GM18526 (cell line): Measurements from ENCODE around the gene SEMA4A.

Experiments
- POLR2A ChIP-seq: IDR thresholded peaks from 3 replicates; pipeline ENCODE4 v1.6.1; 2011; ENCODE audit not compliant: insufficient read length; ENCODE audit errors: extremely low read depth

Gene SEMA4A

DNA sequence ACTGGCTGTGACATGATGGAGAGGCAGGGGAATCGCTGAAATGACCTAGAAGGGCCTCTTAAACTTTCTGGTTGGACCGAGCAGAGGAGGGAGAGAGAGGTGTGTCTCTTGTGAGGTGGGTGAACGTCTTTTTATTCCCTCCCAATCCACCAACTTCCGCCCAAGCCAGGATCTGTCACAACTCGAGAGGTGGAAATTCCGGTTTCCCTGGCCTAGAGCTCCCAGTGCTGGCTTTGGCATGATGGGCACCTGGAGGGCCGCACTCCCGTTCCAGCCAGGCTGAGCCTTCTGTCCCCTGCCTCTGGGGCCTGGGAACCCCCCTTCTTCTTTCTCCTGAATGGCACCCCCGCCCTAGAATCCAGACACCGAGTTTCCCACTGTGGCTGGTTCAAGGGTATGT, at the start of gene SEMA4A:
Gene SEMA4A, plus strand, starts transcription at position 224 of the 400 bp plus-strand sequence. CDS start 994 bp downstream, outside the sequence.
- TF ChIP-seq POLR2A: no peak

DNA sequence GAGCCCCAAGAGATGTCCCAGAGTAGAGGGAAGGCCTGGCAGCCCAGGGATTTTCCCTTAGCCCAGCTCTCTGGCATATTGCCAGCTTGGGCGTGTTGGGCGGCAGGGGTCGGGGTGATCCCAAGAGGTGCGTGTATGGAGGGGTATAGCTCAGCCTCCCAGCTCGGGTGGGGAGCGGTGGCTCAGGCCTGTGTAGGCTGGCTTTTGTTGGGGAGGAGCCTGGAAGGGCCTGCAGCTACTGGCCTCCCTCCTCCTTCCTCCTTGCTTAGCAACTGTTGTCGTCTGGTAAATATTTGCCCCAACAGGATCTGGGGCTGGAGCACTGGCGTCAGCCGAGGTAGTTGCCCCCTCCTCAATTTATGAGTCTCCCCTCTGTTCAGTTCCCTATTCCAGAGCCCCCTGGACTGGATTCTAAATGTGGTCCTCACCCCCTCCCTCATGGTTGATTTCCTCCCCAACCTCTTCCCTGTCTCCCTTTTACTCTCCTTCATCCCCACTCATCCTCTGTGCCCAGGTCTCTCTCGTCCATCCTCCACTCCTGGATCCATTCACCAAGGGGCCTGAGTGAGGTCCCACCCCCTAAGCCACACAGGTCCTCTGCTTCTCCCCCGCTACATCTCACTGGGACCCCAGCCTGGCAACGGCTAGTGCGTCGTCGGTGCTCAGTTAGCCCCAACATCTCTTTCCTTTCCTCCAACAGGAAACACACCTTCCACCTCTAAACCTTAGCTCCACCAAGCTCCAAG, 49.1 kb upstream of the SEMA4A start:
- TF ChIP-seq POLR2A: no peak

DNA sequence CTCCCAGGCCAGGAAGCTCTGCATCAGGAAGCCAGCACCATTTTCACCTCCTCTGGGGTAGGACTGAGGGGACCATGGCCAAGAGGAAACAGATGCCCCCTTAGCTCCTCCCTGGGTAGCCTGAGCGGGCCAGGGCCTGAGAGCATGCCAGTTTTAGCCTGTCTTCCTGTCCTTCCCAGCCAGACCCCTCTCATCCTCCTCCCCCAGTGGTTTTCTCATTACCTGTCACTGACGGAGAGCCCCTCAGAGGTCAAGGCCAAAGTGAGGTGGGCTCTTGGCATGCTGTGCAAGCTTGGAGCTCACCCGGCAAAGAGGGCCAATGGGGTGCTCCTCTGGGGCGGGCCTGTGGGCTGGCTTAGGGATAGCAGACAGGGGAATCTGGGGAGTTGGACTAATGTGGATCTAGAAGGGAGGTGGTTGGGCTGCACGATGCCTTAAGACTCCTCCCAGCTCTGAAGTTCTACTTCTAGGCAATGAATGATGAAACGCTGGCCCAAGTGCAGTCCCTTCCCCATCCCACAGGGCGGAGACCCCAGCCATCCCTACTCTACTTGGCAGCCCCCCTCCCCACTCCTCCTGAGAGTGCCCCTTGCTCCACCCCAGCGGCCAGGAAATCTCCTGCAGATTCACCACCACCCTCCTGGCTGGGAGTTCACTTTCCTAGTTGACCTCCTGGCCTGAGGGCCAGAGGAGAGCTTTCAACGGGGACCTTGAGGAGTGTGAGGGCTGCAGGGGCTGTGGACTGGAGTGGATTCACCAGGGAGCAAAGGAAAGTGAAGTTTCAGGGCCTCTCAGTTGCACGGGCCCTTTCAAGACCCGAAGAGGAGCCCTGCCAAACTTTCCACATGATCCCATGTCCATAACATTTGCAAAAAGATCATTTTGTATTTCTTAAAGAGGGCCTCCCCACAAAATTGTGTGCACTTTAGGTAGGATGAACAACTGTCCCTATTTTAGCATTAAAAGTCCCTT, 48.2 kb upstream of the SEMA4A start:
- TF ChIP-seq POLR2A: no peak

DNA sequence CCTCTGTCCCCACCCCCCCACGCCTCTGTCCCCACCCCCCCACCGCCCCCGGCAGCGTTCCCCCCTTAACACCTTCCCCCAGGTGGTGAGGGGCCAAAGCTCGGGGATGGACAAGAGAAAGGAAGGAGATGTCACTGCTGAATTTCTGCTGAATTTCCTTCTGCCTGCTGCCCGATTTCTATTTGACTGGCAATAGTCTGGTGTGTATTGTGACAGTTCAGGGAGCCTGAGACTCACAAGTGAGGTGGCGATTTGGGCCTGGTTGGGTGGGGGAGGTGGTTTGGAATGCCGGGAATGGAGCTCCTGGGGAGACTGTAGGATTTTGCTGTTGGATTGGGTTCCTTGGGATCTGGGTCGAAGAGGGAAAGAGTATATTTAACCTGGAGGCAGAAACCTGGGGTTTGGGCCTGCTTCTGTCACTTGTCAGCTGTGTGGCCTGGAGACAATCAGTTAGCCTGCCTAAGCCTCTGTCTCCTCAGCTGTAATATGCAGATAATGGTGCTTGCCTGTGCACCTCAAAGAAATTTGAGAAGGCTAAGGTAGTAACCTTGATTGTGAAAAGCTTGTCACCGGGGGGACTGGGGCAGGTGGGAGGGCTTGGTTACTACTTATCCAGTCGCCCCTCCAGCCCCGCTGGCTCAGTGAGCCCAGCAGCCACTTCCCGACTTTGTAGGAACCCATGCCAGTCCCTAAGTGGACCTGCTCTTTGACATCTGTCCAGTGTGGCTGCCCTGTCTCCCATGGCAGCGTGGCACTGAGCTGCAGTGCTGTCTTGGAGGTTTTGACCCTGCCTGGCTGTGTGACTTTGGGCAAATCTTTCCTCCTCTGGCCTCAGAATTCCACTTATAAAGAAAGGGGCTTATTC, 46.5 kb upstream of the SEMA4A start:
- no peak for TF ChIP-seq POLR2A

DNA sequence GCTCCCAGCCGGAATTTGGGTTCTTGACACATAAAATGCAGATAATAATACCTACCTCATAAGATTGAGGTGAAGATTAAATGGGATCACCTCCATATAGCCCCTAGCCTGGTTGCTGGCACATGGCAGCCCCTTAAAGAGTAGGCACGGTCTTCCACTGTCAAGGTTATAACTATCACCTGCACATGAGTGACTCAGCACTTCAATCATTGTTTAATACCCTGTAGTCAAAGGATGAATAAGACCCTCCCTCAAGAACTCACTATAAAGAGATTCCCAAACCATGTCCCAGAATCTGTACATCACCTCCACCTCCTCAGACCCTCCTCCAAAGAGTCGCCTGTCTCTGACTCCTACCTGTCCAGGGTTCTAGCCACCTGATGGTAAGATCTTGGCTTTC, 45.3 kb upstream of the SEMA4A start:
- TF ChIP-seq POLR2A: no peak

DNA sequence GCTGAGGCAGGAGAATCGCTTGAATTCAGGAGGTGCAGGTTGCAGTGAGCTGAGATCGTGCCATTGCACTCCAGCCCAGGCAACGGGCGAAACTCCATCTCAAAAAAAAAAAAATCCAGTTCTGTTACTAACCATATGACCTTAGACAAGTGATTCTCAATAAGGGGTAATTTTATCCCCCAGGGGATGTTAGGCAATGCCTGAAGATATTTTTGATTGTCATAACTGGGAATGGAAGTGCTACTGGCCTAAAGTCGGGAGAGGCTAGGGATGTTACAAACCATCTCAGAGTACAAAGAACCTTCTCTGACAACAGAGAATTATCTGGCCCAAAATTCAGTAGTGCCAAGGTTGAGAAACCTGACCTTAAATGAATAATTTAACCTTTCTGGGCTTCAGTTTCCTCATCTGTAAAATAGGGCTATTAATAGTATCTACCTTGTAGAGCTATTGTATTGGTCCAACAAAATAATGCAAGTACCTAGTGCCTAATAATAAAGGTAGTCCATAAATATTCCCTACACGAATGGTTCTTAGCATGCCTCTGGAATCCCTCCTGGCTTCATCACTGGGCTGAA, 44.6 kb upstream of the SEMA4A start:
- TF ChIP-seq POLR2A: no peak

DNA sequence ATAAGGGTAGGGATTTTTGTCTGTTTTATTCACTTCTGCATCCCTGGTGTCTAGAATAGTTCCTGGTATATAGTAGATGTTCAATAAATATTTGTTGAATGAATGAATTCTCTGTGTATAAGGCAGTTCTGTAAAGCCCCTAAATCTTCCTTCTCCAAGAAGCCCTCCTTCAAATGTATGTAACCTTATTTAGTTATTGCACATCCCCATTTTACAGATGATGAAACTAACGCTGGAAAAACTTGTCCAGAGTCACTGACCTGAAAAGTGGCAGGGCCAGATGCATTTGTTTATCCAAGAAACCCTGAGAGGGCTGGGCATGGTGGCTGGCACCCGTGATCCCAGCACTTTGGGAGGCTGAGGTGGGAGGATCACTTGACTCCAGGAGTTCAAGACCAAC, 43.1 kb upstream of the SEMA4A start:
- TF ChIP-seq POLR2A: no peak

DNA sequence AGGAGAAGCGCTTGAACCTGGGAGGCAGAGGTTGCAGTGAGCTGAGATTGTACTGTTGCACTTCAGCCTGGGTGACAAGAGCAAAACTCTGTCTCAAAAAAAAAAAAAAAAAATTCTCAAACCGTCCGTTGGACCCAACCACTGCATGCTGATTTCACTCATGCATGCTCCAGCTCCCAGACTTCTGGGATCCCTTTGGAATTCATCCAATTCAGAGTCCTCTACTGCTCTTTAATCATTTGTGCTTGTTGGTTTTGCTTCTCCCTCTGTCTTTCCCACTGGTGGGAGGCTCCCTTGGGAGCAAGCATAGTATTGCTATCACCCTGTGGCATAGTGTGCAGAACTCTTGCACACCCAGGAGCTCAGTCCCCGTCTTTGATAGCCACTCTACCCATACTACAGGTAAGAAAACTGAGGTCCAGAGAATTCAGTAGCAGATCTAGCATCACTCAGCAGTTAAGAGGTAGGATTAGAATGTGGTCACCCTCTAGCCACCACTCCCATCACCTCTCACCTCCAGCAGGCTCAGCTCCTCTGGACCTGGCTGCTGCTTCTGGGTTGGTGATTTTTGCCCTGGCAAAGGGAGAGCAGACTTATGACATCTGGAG, 41.9 kb upstream of the SEMA4A start:
- TF ChIP-seq POLR2A: no peak

DNA sequence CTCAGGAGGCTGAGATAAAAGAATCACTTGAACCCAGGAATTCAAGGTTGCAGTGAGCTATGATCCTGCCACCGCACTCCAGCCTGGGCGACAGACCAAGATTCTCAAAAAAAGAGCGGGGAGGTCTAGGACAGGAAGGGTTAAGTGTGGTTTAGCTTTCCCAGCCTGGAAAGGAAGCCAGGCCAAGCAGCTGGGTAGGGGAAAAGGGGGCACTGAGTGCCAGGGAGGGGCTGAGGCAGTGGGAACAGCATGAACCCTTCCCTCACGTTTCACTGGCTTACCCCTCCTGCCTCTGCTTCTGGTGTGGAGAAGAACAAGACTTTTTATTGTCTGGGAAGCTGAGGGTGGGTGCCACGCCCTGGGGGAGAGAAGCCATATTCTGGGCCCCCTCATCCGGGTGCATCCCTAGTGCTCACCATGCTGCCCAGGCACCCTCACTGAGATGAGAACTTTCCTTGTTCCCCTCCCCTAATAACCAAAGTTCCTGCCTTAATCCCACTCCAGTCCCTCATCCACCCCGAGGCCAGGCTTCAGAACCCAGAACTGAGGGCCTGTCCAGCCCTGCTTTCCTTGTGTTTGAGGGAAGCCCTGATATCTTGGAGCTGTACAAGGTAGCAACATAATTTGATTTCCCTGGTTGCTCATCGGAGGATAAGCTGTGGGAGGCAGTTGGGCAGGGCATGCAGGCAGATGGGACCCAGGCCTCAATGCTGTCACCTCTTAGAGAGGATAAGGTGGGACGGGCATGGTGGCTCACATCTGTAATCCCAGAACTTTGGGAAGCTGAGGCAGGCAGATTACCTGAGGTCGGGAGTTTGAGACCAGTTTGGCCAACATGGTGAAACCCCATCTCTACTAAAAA, 40.9 kb upstream of the SEMA4A start:
- no peak for TF ChIP-seq POLR2A

DNA sequence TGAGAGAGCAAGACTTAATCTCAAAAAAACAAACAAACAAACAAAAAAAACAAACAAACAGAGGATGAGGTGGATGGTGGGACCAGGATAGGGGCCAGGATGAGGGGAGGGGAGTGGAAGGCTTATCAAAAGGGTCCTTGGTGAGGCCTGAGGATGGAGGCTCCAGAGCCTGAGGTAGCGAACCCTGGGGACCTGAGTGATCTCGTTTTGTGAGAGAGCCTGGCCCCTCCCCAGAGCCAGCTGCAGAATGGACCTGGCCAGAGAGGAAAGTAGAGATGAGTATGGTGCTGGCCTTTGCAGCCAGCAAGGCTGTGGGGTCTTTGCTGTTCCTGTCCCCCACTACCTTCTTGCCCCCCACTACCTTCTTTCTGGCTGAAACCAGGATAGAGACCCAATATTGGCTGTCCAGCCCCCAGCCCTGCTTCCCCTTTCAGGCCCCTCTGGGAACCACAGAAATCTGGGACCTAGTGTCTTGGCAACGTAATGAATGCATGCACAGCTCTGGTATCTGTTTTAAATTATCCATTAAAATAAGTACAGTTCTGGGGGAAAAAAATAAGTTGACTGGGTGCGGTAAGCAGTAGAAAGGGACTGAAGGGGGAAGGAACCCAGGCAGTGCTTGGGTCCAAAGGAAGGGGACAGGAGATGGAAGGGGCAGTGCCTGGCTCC, 40.0 kb upstream of the SEMA4A start:
- TF ChIP-seq POLR2A: no peak

DNA sequence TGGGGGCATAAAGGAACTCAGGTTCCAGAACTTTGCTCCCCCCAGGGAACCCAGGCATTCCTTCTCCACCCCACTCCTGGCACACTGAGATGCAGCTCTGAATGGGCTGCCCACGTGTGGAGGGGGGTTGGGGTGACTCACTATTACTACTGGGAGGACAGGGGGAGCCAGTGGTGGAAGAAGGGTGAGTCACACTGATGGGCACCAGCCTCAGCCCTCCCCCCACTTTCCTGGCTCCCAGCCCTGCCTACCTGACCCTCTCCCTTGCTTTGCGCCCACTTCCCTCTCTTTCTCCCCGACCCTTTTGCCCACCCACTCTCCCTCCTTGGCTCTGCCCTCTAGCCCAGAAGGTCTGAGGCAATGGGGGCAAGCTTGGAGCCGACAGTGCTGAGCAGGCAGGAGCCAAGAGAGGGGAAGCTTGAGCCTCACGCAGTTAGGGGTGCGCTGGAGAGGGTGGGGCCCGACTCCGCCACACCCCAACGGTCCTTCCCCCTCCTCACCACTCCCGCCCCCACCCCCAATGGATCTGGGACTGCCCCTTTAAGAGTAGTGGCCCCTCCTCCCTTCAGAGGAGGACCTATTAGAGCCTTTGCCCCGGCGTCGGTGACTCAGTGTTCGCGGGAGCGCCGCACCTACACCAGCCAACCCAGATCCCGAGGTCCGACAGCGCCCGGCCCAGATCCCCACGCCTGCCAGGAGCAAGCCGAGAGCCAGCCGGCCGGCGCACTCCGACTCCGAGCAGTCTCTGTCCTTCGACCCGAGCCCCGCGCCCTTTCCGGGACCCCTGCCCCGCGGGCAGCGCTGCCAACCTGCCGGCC, 39.1 kb upstream of the SEMA4A start, which contains the start of gene LMNA:
Gene LMNA, plus strand, starts transcription at position 611 of the 818 bp plus-strand sequence. CDS start 208 bp downstream, outside the sequence.
- peak; percentile 94 for TF ChIP-seq POLR2A

DNA sequence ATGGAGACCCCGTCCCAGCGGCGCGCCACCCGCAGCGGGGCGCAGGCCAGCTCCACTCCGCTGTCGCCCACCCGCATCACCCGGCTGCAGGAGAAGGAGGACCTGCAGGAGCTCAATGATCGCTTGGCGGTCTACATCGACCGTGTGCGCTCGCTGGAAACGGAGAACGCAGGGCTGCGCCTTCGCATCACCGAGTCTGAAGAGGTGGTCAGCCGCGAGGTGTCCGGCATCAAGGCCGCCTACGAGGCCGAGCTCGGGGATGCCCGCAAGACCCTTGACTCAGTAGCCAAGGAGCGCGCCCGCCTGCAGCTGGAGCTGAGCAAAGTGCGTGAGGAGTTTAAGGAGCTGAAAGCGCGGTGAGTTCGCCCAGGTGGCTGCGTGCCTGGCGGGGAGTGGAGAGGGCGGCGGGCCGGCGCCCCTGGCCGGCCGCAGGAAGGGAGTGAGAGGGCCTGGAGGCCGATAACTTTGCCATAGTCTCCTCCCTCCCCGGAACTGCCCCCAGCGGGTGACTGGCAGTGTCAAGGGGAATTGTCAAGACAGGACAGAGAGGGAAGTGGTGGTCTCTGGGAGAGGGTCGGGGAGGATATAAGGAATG, 38.4 kb upstream of the SEMA4A start:
- TF ChIP-seq POLR2A: no peak
